Adrenal gland (tissue), 12 donors: ENCODE results near the gene CA10. TPM values are rescaled to one million over a fixed set of nuclear protein-coding genes. Genes with fewer than 3 reads are reported as not detected.

Experiments used
- DNase-seq, 7 donors: peaks; one replicate each; pipeline ENCODE4 v3.0.0-alpha.2; 2019 to 2020
- H3K27ac ChIP-seq, 5 donors: fragments of 200-600 bp; sonication (generic) in 4 of 5; 1 replicate in 3 of 5; 2 replicates in 2 of 5; pipeline versions ENCODE4 v1.5.1 to v1.8.0; 2016 to 2020; ENCODE audit warnings: mild to moderate bottlenecking in 1 of 5
- H3K27me3 ChIP-seq: fragments of 200-600 bp; 2 replicates; pipeline ENCODE4 v1.8.0; 2021
- H3K36me3 ChIP-seq, 2 donors: fragments of 200-600 bp; replicated peaks in 1 of 2; 1 replicate in 1 of 2; 2 replicates in 1 of 2; pipeline versions ENCODE4 v1.5.1 to v1.8.0; 2018 to 2022
- H3K4me1 ChIP-seq, 2 donors: fragments of 200-600 bp; replicated peaks in 1 of 2; 1 replicate in 1 of 2; 2 replicates in 1 of 2; pipeline versions ENCODE4 v1.5.1 to v1.8.0; 2018 to 2021
- H3K4me3 ChIP-seq, 4 donors: fragments of 200-600 bp; sonication (generic) in 3 of 4; one replicate each; pipeline ENCODE4 v1.5.1; 2016 to 2018
- H3K9me3 ChIP-seq, 3 donors: fragments of 200-600 bp; sonication (generic) in 1 of 3; replicated peaks in 1 of 3; 1 replicate in 2 of 3; 2 replicates in 1 of 3; pipeline versions ENCODE4 v1.5.1 to v1.8.0; 2016 to 2021
- CTCF ChIP-seq, 6 experiments: fragments of 450-650 bp in 4 of 6; fragments of 200-600 bp in 2 of 6; sonication (generic) in 1 of 6; IDR thresholded peaks; 1 replicate in 5 of 6; 2 replicates in 1 of 6; pipeline versions ENCODE4 v1.5.1 to v1.8.0; 2016 to 2021; ENCODE audit warnings: antibody characterized with exemption in 6 of 6, mild to moderate bottlenecking in 2 of 6, moderate library complexity in 1 of 6
- POLR2A ChIP-seq, 2 donors: fragments of 450-650 bp; IDR thresholded peaks; one replicate each; pipeline ENCODE4 v1.6.1; 2017; ENCODE audit warnings: antibody characterized with exemption in 2 of 2, mild to moderate bottlenecking in 2 of 2, moderate library complexity in 1 of 2
- whole genome bisulfite sequencing, 4 donors: extraction: QIAGEN DNeasy Blood & Tissue Kit in 2 of 4; methylation state at CpG; one replicate each; pipeline versions ENCODE4 v1.1.5 to v1.1.7; 2013 to 2017; 5-methylcytosine and 5-hydroxymethylcytosine counted together
- intact Hi-C, 2 donors: fragments of 100-400 bp; cut with DNase I; formaldehyde crosslinking; loops; one replicate each; pipeline versions ENCODE4 v1.14.1 to v1.15.0; 2022 to 2023
- polyA plus RNA-seq, 3 donors: library from polyadenylated mRNA; stranded (reverse); fragments of 200-250 nt in 2 of 3; fragments of 350-450 nt in 1 of 3; fragmentation: Illumina TruSeq in 1 of 3; extraction: RNeasy Lipid Tissue Mini Kit (QIAGEN cat#74804) in 1 of 3; gene quantifications; one replicate each; pipeline ENCODE4 v1.2.3, GENCODE V29; 2013 to 2014
- total RNA-seq, 9 donors: library from RNA; depleted of rRNA in 4 of 9; stranded (reverse); fragments of >200 nt in 4 of 9; fragments of 120-200 nt in 1 of 9; fragmentation: NEBNext Ultra II Directional in 1 of 9; extraction: Animal tissue kit (Norgen Biotek cat#: 25700) in 1 of 9; gene quantifications; one replicate each; pipeline versions ENCODE4 v1.1.0 to v1.2.4, GENCODE V29; 2013 to 2023
- donor health status: healthy with polysubstance abuse.
- donor health status: Bipolar disorder and iron deficiency.
- donor health status: DM: yes; HTN: yes; CAD: no.
- donor health status: DM: no; HTN: no; CAD: no.
- donor health status: DM: no; HTN: no; CAD: no.
- donor health status: DM: yes; HTN: yes; CAD: no.

The CA10 gene
- total and polyA plus RNA-seq, 12 donors = 0.27 to 3.1 (median 2.5) TPM; not detected in 5

- Histone ChIP-seq H3K27me3 (no peaks in the 10 kb centered on the region), H3K27ac (no peak overlapping the region), H3K36me3 (no peaks in the 10 kb centered on the region), H3K9me3 (no peaks in the 10 kb centered on the region), H3K4me1 (no peaks in the 10 kb centered on the region), H3K4me3 (no peak overlapping the region)
- DNase-seq = no peak
- intact Hi-C loops = no loop called here
- TF ChIP-seq POLR2A (IDR thresholded peaks at IDR 0.05) (no peak), CTCF (IDR thresholded peaks at IDR 0.05) (no peak)
- WGBS, 4 donors = 53 to 59% (median 56%) methylated on average over 3 of the region's 3 CpGs
Observed at GRCh38 chr17:51947160-51947735, 211.3 kb downstream of the CA10 start.

GRCh38 chr17:51946311-51946710 is 212.2 kb downstream of the CA10 start:
- no peaks in the 10 kb centered on the region for H3K27me3 ChIP-seq
- H3K36me3 ChIP-seq = no peaks in the 10 kb centered on the region
- TF ChIP-seq CTCF (IDR thresholded peaks at IDR 0.05) (no peak), POLR2A (IDR thresholded peaks at IDR 0.05) (no peak)
- DNase-seq = no peak
- no peaks in the 10 kb centered on the region for H3K4me1 ChIP-seq
- intact Hi-C loops = no loop called here
- no peaks in the 10 kb centered on the region for H3K9me3 ChIP-seq
- H3K4me3 ChIP-seq = no peak overlapping the region
- no peak overlapping the region for H3K27ac ChIP-seq
- WGBS, 4 donors = 60 to 72% (median 69%) methylated on average over 2 of the region's 2 CpGs

- Histone ChIP-seq H3K27ac (no peak overlapping the region), H3K27me3 (no peaks in the 10 kb centered on the region), H3K36me3 (no peaks in the 10 kb centered on the region), H3K9me3 (no peaks in the 10 kb centered on the region), H3K4me3 (no peak overlapping the region), H3K4me1 (no peaks in the 10 kb centered on the region)
- no peak for DNase-seq
- intact Hi-C loops = no loop called here
- 39 to 51% (median 50%) methylated on average over 3 of the region's 3 CpGs for WGBS, 4 donors
- TF ChIP-seq CTCF (IDR thresholded peaks at IDR 0.05) (no peak), POLR2A (IDR thresholded peaks at IDR 0.05) (no peak)
Observed at GRCh38 chr17:51941272-51941671, 217.2 kb downstream of the CA10 start.

GRCh38 chr17:51937264-51937663 is 221.2 kb downstream of the CA10 start:
- TF ChIP-seq CTCF (IDR thresholded peaks at IDR 0.05) (no peak), POLR2A (IDR thresholded peaks at IDR 0.05) (no peak)
- no peak for DNase-seq
- Histone ChIP-seq H3K4me1 (no peaks in the 10 kb centered on the region), H3K4me3 (no peak overlapping the region), H3K27ac (no peak overlapping the region), H3K27me3 (no peaks in the 10 kb centered on the region), H3K36me3 (no peaks in the 10 kb centered on the region), H3K9me3 (no peaks in the 10 kb centered on the region)
- intact Hi-C loops = no loop called here
